K562 (cell line): ENCODE measurements around the gene ITGA11. TPM values are rescaled to one million over a fixed set of nuclear protein-coding genes. Genes with fewer than 3 reads are reported as not detected.
A peak's percentile ranks its signal among the peaks of the same experiment; 100 is the strongest.

Experiments used
- ATAC-seq: fragments of 200-7000 bp; cut with Tn5 transposase; 3 replicates; pipeline ENCODE4 v1.9.1; 2020; ENCODE audit warnings: moderate library complexity
- BruUV-seq: library from RNA; stranded (reverse); fragments of 400-500 nt; replicated peaks from 2 replicates; lab custom pipeline; 2021; lab: Mats Ljungman, UMichigan
- CTCF ChIA-PET: fragments of 300-600 bp; formaldehyde crosslinking; extraction: SDS; loops from one replicate; lab custom pipeline; 2021; ENCODE audit warnings: low intra/inter-chr PET ratio; lab: Yijun Ruan, JAX
- POLR2A ChIA-PET: fragments of 300-600, 350-650 bp; sonication (Branson Sonifier 250); formaldehyde crosslinking; extraction: SDS; loops from one replicate; lab custom pipeline; 2021; ENCODE audit warnings: antibody characterized with exemption, inconsistent platforms; lab: Yijun Ruan, JAX
- DNase-seq, 4 experiments: peaks; one replicate each; pipeline versions ENCODE4 v3.0.0 to v3.0.0-alpha.2; 2011 to 2018; ENCODE audit warnings: low spot score in 3 of 4, mixed read lengths in 3 of 4; ENCODE audit errors: extremely low read depth in 1 of 4
- FAIRE-seq: peaks from 2 replicates; lab custom pipeline; 2011; peaks lifted over from hg19 to GRCh38; lab: Jason Lieb, UNC
- H2AFZ ChIP-seq: 2 replicates; pipeline ENCODE4 v1.6.0; 2011; ENCODE audit warnings: low read depth, low read length, control low read depth, inconsistent platforms
- H3K27ac ChIP-seq: fragments of 200-600 bp; 3 replicates; pipeline ENCODE4 v1.8.0; 2011; ENCODE audit warnings: low read depth, mild to moderate bottlenecking, control low read depth, inconsistent platforms, low read length, moderate library complexity, mixed read lengths; ENCODE audit errors: extremely low read depth
- H3K27me3 ChIP-seq, 2 experiments: fragments of 300-600 bp in 1 of 2; 2 replicates in 1 of 2; 3 replicates in 1 of 2; pipeline versions ENCODE4 v1.6.0 to v1.8.0; 2011; ENCODE audit warnings: inconsistent platforms in 2 of 2, low read length in 2 of 2, mild to moderate bottlenecking in 1 of 2, mixed read lengths in 1 of 2, moderate library complexity in 1 of 2; ENCODE audit not compliant: control insufficient read depth in 2 of 2, insufficient read depth in 2 of 2
- H3K36me3 ChIP-seq: fragments of 300-600 bp; 3 replicates; pipeline ENCODE4 v1.8.0; 2011; ENCODE audit warnings: mild to moderate bottlenecking, low read length, inconsistent platforms; ENCODE audit not compliant: control insufficient read depth, insufficient read depth
- H3K4me1 ChIP-seq, 2 experiments: fragments of 200-600 bp in 1 of 2; replicated peaks in 1 of 2; 2 replicates in 1 of 2; 3 replicates in 1 of 2; pipeline versions ENCODE4 v1.5.1 to v1.8.0; 2011; ENCODE audit warnings: inconsistent platforms in 2 of 2, low read length in 2 of 2, mild to moderate bottlenecking in 1 of 2, mixed read lengths in 1 of 2, moderate library complexity in 1 of 2; ENCODE audit not compliant: control insufficient read depth in 2 of 2, insufficient read depth in 2 of 2
- H3K4me2 ChIP-seq: 2 replicates; pipeline ENCODE4 v1.6.1; 2011; ENCODE audit warnings: low read length, control low read depth, inconsistent platforms, mixed read lengths; ENCODE audit not compliant: insufficient read depth
- H3K4me3 ChIP-seq: fragments of 200-600 bp; sonication (generic), shearing (Covaris generic); 2 replicates; pipeline ENCODE4 v1.5.1; 2016; ENCODE audit warnings: control low read depth, inconsistent platforms
- H3K79me2 ChIP-seq: fragments of 200-600 bp; 3 replicates; pipeline ENCODE4 v1.8.0; 2011; ENCODE audit warnings: low read length, inconsistent platforms; ENCODE audit not compliant: control insufficient read depth, insufficient read depth
- H3K9ac ChIP-seq, 2 experiments: 2 replicates each; pipeline versions ENCODE4 v1.6.0 to v1.6.1; 2011; ENCODE audit warnings: low read depth in 2 of 2, low read length in 2 of 2, control low read depth in 1 of 2, inconsistent platforms in 1 of 2, mild to moderate bottlenecking in 1 of 2, mixed read lengths in 1 of 2; ENCODE audit not compliant: insufficient read depth in 1 of 2
- H3K9me1 ChIP-seq: one replicate; pipeline ENCODE4 v1.6.0; 2011; ENCODE audit warnings: inconsistent platforms, mild to moderate bottlenecking, low read length, moderate library complexity; ENCODE audit not compliant: control insufficient read depth, insufficient read depth
- H3K9me3 ChIP-seq: replicated peaks from 2 replicates; pipeline ENCODE4 v1.5.1; 2011; ENCODE audit warnings: low read depth, low read length, inconsistent platforms; ENCODE audit not compliant: control insufficient read depth, insufficient read depth
- H4K20me1 ChIP-seq: replicated peaks from 2 replicates; pipeline ENCODE4 v1.6.1; 2011; ENCODE audit warnings: low read length, inconsistent platforms, mixed read lengths; ENCODE audit not compliant: control insufficient read depth, insufficient read depth
- HNRNPK ChIP-seq: fragments of 200-400 bp; formaldehyde crosslinking; IDR thresholded peaks from one replicate; pipeline ENCODE4 v1.6.1; 2018; ENCODE audit warnings: mild to moderate bottlenecking, low read depth, low read length; ENCODE audit not compliant: poor library complexity, severe bottlenecking
- PHB2 ChIP-seq: fragments of 450-650 bp; IDR thresholded peaks from 2 replicates; pipeline ENCODE4 v1.6.1; 2017; ENCODE audit warnings: low read depth
- PHTF2 ChIP-seq: fragments of 250-450 bp; sonication (Bioruptor Pico); IDR thresholded peaks from 2 replicates; pipeline ENCODE4 v1.5.0; 2021; ENCODE audit warnings: mild to moderate bottlenecking
- TAF9B ChIP-seq: fragments of 450-650 bp; IDR thresholded peaks from 2 replicates; pipeline ENCODE4 v1.6.1; 2018; ENCODE audit warnings: mild to moderate bottlenecking; ENCODE audit not compliant: partially characterized antibody
- TCF3 ChIP-seq: sonication (generic); formaldehyde crosslinking; IDR thresholded peaks from 2 replicates; pipeline ENCODE4 v1.4.0; 2020; ENCODE audit warnings: mild to moderate bottlenecking, missing genetic modification reagents
- ZFX ChIP-seq: sonication (generic); formaldehyde crosslinking; IDR thresholded peaks from 2 replicates; pipeline ENCODE4 v1.8.0; 2022; ENCODE audit warnings: mild to moderate bottlenecking, missing genetic modification reagents, moderate library complexity
- ZNF121 ChIP-seq: sonication (generic); formaldehyde crosslinking; conservative IDR thresholded peaks from 2 replicates; pipeline ENCODE4 v1.8.0; 2022; ENCODE audit warnings: missing genetic modification reagents
- WGBS: fragments of 100-300 bp; shearing (Covaris generic); methylation state at CpG from one replicate; pipeline ENCODE4 v1.1.6; 2016; ENCODE audit warnings: low coverage, mixed read lengths; ENCODE audit not compliant: insufficient coverage; ENCODE audit errors: missing lambda C conversion rate; 5-methylcytosine and 5-hydroxymethylcytosine counted together
- in situ Hi-C: fragments of 300-500 bp; cut with MboI; formaldehyde crosslinking; loops from 4 replicates; pipeline ENCODE4 v1.15.0; 2018; ENCODE audit warnings: inconsistent platforms, mixed read lengths
- intact Hi-C: fragments of 100-400 bp; cut with micrococcal nuclease; formaldehyde crosslinking; loops from 2 replicates; pipeline ENCODE4 v1.14.2; 2022
- polyA plus RNA-seq, 8 experiments: library from polyadenylated mRNA; depleted of rRNA in 4 of 8; stranded (reverse) in 5 of 8; unstranded in 3 of 8; fragments of >200 nt; fragmentation: Nextera tagmentation in 2 of 8; fragmentation: Illumina TruSeq in 1 of 8; extraction: Ambion mirVana in 2 of 8; extraction: Trizol in 1 of 8; gene quantifications; 2 replicates each; pipeline versions ENCODE4 v1.2.1 to v1.2.3, GENCODE V29; 2011 to 2014; ENCODE audit warnings: inconsistent platforms in 1 of 8, missing spikeins in 1 of 8
- total RNA-seq, 7 experiments: library from RNA; depleted of rRNA in 6 of 7; stranded (reverse); fragments of >200 nt in 6 of 7; fragmentation: Illumina TruSeq in 2 of 7; extraction: Trizol in 2 of 7; gene quantifications; 2 replicates each; pipeline versions ENCODE4 v1.2.1 to v1.2.3, GENCODE V29; 2011 to 2021; ENCODE audit warnings: low replicate concordance in 1 of 7
- TF ChIP-seq, protein P1 (sequence below): fragments of 250-450 bp; sonication (Bioruptor Pico); IDR thresholded peaks from 2 replicates; pipeline ENCODE4 v1.9.0; 2021; ENCODE audit warnings: mild to moderate bottlenecking

ITGA11 gene
- total and polyA plus RNA-seq, 9 of the 15 experiments (the other 6 are each of a cell fraction or from before 2014, with no cell fraction given) = 0.01 TPM; not detected in 8

DNA sequence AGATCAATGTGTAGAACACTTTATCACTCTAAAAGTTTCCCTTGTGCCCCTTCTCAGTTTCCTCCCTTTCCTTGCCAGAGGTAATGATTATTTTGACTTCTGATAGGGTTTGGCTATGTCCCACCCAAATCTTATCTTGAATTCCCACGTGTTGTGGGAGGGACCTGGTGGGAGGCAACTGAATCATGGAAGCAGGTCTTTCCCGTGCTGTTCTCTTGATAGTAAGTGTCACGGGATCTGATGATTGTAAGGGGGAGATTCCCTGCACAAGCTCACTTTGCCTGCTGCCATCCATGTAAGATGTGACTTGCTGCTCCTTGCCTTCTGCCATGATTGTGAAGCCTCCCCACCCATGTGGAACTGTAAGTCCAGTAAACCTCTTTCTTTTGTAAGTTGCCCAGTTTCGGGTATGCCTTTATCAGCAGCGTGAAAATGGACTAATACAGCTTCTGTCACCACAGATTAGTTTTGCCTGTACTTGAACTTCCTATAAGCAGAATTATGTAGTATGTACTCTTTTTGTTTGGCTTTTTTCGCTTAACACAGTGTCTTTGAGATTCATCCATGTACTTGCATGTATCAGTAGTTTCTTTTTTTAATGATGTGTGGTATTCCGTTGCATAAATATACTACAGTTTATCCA, 147.2 kb downstream of the ITGA11 start (continued):
- no peak for TF ChIP-seq ZFX (CRISPR knock-in tag)
- no peak for TF ChIP-seq HNRNPK
- TF ChIP-seq, protein P1, sequence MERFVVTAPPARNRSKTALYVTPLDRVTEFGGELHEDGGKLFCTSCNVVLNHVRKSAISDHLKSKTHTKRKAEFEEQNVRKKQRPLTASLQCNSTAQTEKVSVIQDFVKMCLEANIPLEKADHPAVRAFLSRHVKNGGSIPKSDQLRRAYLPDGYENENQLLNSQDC (CRISPR knock-in tag) = no peak
- TF ChIP-seq PHTF2 (CRISPR knock-in tag) = no peak

DNA sequence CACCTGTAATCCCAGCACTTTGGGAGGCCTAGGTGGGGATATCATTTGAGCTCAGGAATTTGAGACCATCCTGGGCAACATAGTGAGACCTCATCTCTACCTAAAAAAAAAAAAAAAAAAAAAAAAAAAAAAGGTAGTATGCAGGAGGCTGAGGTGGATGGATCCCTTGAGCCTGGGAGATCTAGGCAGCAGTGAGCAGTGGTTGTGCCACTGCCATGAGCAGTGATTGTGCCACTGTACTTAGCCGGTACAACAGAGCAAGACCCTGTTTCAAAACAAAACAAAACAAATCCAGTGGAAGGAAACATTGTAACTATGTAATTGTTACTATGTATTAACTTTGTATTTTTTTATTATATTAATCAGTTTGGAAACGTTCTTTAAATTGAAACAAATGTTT, 148.6 kb downstream of the ITGA11 start:
- H3K9me3 ChIP-seq = peaks cover 10% of the 10 kb centered on the region
- TF ChIP-seq TCF3 (CRISPR knock-in tag) (no peak), ZNF121 (peak; percentile 90), PHB2 (no peak), TAF9B (no peak)
- H3K9me1 ChIP-seq = peaks cover 3% of the 10 kb centered on the region
- H2AFZ ChIP-seq = no peak overlapping the region
- BruUV-seq = no TSS peak
- no peak overlapping the region for H3K9ac ChIP-seq
- DNase-seq (no peak), FAIRE-seq (no peak), ATAC-seq (no peak)
- no peak overlapping the region for H3K4me3 ChIP-seq
- H3K79me2 ChIP-seq = peaks cover 100% of the 10 kb centered on the region
- CTCF ChIA-PET = no interaction called here
- H3K4me1 ChIP-seq = peaks cover under 1 to 14% of the 10 kb centered on the region in 2 experiments; a peak in 4 of 5 replicates
- in situ Hi-C loops = no loop called here
- peaks cover 11% of the 10 kb centered on the region; the same call in 1 of the 2 replicates for H4K20me1 ChIP-seq
- H3K27ac ChIP-seq = no peak overlapping the region
- H3K4me2 ChIP-seq = no peak overlapping the region
- intact Hi-C loops = no loop called here
- peaks cover 42% of the 10 kb centered on the region for H3K36me3 ChIP-seq
- no peaks in the 10 kb centered on the region for H3K27me3 ChIP-seq
- 100% methylated on average over 2 of the region's 2 CpGs for WGBS
- POLR2A ChIA-PET = interaction anchor here (0.7 to 3.4 kb wide), 3 partner anchors 8 to 456 kb away, joined by 3 to 12 read pairs (median 5); no protein-coding TSS in a partner anchor
